Neural progenitor cell (in vitro differentiated cells): ENCODE data around the gene ERFL.
A peak's percentile ranks its signal among the peaks of the same experiment; 100 is the strongest.

Source experiments
- EZH2 ChIP-seq: fragments of 200-600 bp; sonication (generic); IDR thresholded peaks from 2 replicates; pipeline ENCODE4 v1.6.1; 2017; ENCODE audit warnings: antibody characterized with exemption, mild to moderate bottlenecking, moderate library complexity
- EZH2phosphoT487 ChIP-seq: fragments of 200-600 bp; sonication (generic); IDR thresholded peaks from 2 replicates; pipeline ENCODE4 v1.6.1; 2017; ENCODE audit warnings: antibody characterized with exemption
- TF ChIP-seq, protein P1 (sequence below): fragments of 200-600 bp; sonication (generic); IDR thresholded peaks from 2 replicates; pipeline ENCODE4 v1.5.1; 2017; ENCODE audit warnings: antibody characterized with exemption, mild to moderate bottlenecking

DNA sequence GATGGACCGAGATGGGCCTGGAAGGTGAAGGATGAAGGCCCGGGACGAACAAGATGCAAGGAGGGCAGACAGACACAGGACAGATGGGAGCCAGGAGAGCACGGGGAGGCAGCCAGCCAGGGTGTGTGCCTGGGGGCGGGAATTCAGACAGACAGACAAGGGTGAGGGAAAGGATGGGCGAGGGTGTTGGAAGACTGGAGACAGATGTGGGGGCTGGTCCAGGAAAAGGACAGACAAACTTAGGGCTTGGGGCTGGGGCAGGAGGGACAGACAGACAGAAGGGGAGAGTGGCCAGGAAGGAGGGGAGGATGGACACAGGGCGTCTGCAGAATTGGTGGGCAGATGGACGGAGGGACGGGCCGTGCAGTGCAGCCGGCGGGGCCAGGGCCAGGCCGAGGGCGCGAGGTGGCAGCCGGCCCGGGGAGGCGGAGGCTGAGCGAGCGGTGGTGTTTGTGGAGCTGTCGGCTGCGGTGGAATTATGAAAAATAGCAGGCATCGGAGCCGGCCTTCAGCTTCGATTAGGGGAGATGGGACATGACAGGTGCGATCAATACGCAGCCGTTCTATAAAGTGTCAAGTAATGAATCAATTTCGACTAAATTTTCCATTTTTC lies 4.6 kb upstream of the ERFL start:
- TF ChIP-seq, protein P1, sequence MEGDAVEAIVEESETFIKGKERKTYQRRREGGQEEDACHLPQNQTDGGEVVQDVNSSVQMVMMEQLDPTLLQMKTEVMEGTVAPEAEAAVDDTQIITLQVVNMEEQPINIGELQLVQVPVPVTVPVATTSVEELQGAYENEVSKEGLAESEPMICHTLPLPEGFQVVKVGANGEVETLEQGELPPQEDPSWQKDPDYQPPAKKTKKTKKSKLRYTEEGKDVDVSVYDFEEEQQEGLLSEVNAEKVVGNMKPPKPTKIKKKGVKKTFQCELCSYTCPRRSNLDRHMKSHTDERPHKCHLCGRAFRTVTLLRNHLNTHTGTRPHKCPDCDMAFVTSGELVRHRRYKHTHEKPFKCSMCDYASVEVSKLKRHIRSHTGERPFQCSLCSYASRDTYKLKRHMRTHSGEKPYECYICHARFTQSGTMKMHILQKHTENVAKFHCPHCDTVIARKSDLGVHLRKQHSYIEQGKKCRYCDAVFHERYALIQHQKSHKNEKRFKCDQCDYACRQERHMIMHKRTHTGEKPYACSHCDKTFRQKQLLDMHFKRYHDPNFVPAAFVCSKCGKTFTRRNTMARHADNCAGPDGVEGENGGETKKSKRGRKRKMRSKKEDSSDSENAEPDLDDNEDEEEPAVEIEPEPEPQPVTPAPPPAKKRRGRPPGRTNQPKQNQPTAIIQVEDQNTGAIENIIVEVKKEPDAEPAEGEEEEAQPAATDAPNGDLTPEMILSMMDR, result no peak
- peak; percentile 71 for TF ChIP-seq EZH2
- TF ChIP-seq EZH2phosphoT487, result no peak
